Thoracic aorta (tissue), 2 donors: ENCODE data around the gene MTMR3. TPM values are rescaled to one million over a fixed set of nuclear protein-coding genes. Genes with fewer than 3 reads are reported as not detected.

ENCODE experiments used
- ATAC-seq: fragments of 150-250 bp; one replicate; pipeline ENCODE4 v1.8.0; 2017; ENCODE audit warnings: low read depth; ENCODE audit not compliant: insufficient number of reproducible peaks, low FRiP score
- DNase-seq: peaks from one replicate; pipeline ENCODE4 v3.0.0-alpha.2; 2020; ENCODE audit warnings: low spot score
- H3K27ac ChIP-seq, 2 donors: fragments of 200-600 bp; sonication (generic); 1 replicate in 1 of 2; 2 replicates in 1 of 2; pipeline ENCODE4 v1.5.1; 2016; ENCODE audit warnings: mild to moderate bottlenecking in 2 of 2, moderate library complexity in 2 of 2
- H3K27me3 ChIP-seq: fragments of 200-600 bp; sonication (generic); replicated peaks from 2 replicates; pipeline ENCODE4 v1.6.0; 2016; ENCODE audit warnings: mild to moderate bottlenecking; ENCODE audit not compliant: insufficient read depth
- H3K36me3 ChIP-seq: fragments of 200-600 bp; sonication (generic); one replicate; pipeline ENCODE4 v1.5.1; 2016
- H3K4me1 ChIP-seq, 2 donors: fragments of 200-600 bp; sonication (generic); 1 replicate in 1 of 2; 2 replicates in 1 of 2; pipeline versions ENCODE4 v1.5.1 to v1.6.0; 2016; ENCODE audit warnings: low read depth in 2 of 2, mild to moderate bottlenecking in 1 of 2; ENCODE audit not compliant: control insufficient read depth in 1 of 2
- H3K4me3 ChIP-seq: fragments of 200-600 bp; sonication (generic); 2 replicates; pipeline ENCODE4 v1.5.1; 2016; ENCODE audit warnings: mild to moderate bottlenecking
- H3K9me3 ChIP-seq: fragments of 200-600 bp; sonication (generic); 2 replicates; pipeline ENCODE4 v1.5.1; 2016
- CTCF ChIP-seq: fragments of 200-600 bp; sonication (generic); IDR thresholded peaks from one replicate; pipeline ENCODE4 v1.5.1; 2019; ENCODE audit warnings: antibody characterized with exemption
- total RNA-seq, 2 donors: library from RNA; depleted of rRNA; stranded (reverse); fragments of >200 nt; gene quantifications; one replicate each; pipeline versions ENCODE4 v1.1.0 to v1.2.3, GENCODE V29; 2016

MTMR3 gene
- total RNA-seq, 2 donors from 2014 or later, result 33.3 to 61.9 TPM

- ATAC-seq, result no peak
- no peaks in the 10 kb centered on the region for H3K27me3 ChIP-seq
- H3K4me1 ChIP-seq, result peaks cover 10 to 12% of the 10 kb centered on the region in 2 donors
- TF ChIP-seq CTCF, result no peak
- DNase-seq, result no peak
- H3K36me3 ChIP-seq, result no peaks in the 10 kb centered on the region
- no peak overlapping the region for H3K27ac ChIP-seq
- H3K4me3 ChIP-seq, result no peak overlapping the region
- no peaks in the 10 kb centered on the region for H3K9me3 ChIP-seq
These were observed 43.1 kb downstream of the MTMR3 start for GRCh38 chr22:29926057-29926456.

- H3K9me3 ChIP-seq, result no peaks in the 10 kb centered on the region
- H3K27me3 ChIP-seq, result no peaks in the 10 kb centered on the region
- H3K36me3 ChIP-seq, result no peaks in the 10 kb centered on the region
- ATAC-seq (no peak), DNase-seq (no peak)
- peaks cover 10 to 19% of the 10 kb centered on the region in 2 donors for H3K4me1 ChIP-seq
- TF ChIP-seq CTCF, result no peak
- no peak overlapping the region for H3K4me3 ChIP-seq
- H3K27ac ChIP-seq, result no peak overlapping the region
These were observed 49.2 kb downstream of the MTMR3 start for GRCh38 chr22:29932136-29932535.

- DNase-seq, result no peak
- Histone ChIP-seq H3K27me3 (no peaks in the 10 kb centered on the region), H3K9me3 (no peaks in the 10 kb centered on the region), H3K4me3 (no peak overlapping the region), H3K36me3 (no peaks in the 10 kb centered on the region), H3K27ac (no peak overlapping the region), H3K4me1 (peaks cover 10 to 15% of the 10 kb centered on the region in 2 donors)
- no peak for ATAC-seq
- no peak for TF ChIP-seq CTCF
These were observed 50.6 kb downstream of the MTMR3 start for GRCh38 chr22:29933619-29934018.

- H3K4me1 ChIP-seq, result peaks cover 10 to 15% of the 10 kb centered on the region in 2 donors
- H3K4me3 ChIP-seq, result no peak overlapping the region
- DNase-seq, result no peak
- ATAC-seq, result no peak
- no peaks in the 10 kb centered on the region for H3K36me3 ChIP-seq
- H3K9me3 ChIP-seq, result no peaks in the 10 kb centered on the region
- no peak overlapping the region for H3K27ac ChIP-seq
- no peaks in the 10 kb centered on the region for H3K27me3 ChIP-seq
- TF ChIP-seq CTCF, result no peak
These were observed 51.6 kb downstream of the MTMR3 start for GRCh38 chr22:29934596-29934995.

GRCh38 chr22:29936186-29936585, 53.2 kb downstream of the MTMR3 start:
- Histone ChIP-seq H3K27me3 (no peaks in the 10 kb centered on the region), H3K4me3 (no peak overlapping the region), H3K36me3 (no peaks in the 10 kb centered on the region), H3K27ac (no peak overlapping the region), H3K4me1 (peaks cover 13 to 15% of the 10 kb centered on the region in 2 donors), H3K9me3 (no peaks in the 10 kb centered on the region)
- ATAC-seq (no peak), DNase-seq (no peak)
- TF ChIP-seq CTCF, result no peak
